CD4-positive, alpha-beta T cell treated with Interleukin-6 for 4 hours (primary cell): ENCODE data around the gene RASA2.
"Not testable (repeated sequence)": the region's sequence is repeated elsewhere in the genome, so short reads cannot be mapped to it uniquely, and the experiment has no call there.

ENCODE experiments used
- DNase-seq: peaks from one replicate; pipeline ENCODE4 v3.0.0-alpha.2; 2020; ENCODE audit warnings: mixed read lengths

RASA2 gene

DNA sequence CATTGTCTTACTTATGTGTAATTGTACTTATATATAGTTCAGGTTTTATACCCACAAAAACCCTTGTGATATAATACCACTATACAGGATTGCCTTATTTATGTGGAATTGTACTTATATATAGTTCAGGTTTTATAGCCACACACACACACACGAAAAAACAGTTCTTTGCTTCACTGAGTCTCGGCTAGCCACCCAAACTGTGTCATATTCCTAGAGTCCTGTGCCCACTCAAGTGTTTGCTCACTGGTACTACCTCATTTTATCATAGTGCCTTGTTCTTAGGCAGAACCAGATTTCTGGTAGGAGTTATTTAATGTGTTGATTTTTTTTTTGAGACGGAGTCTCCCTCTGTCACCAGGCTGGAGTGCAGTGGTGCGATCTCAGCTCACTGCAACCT lies 12.5 kb downstream of the RASA2 start:
- DNase-seq, result no peak

DNA sequence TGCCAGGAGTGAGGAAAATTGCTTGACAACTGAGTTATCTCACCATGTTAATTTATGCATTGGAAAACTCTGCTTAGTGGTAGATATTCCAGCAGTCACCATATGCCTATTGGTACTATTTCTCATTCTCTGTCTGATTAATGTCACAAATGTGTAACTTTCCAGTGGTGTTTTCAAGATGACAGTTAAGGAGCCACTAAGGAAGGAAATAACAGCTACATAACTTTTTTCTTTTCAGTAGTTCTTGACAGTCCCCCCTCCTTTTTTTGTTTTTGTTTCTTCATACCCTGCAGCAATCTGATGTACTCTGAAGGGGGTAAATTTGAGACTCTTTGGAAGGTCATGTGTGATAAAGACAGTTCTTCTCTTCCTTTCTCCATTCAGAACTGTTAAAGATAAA lies 13.1 kb downstream of the RASA2 start:
- no peak for DNase-seq

DNA sequence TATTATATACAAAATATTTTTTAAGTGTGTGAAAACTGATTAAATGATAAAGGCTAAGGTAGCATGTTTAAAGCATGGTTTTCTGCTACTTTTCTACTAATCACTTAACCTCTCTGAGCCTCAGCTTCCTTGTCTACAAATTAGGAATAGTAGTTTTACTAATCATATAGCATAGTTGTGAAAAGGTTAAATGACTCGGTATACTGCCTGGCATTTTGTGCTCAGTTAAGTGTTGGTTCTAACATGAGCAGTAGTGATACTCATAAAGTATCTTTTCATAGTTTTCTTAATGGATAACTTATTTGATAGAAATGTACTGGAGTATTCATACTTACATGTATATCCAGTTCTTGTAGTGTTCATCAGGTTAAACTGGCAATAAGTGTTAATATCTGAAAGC lies 13.6 kb downstream of the RASA2 start:
- no peak for DNase-seq

DNA sequence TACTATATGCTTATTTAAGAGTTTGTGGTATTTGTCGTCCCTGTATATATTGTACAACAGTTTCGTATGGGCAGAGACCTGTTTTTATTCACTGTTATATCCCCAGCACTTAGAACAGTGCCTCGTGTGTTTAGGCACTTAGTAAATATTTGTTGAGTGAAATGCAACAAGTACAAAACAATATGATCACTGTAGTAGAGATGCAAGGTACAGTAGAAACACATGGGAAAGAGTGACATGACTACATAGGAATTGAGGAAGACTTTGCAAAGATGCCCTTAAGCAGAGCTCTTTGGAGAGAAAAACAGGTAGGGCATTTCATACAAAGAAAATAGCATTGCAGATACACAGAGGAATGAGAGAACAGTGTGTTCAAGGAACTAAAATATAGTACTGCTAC lies 18.3 kb downstream of the RASA2 start:
- DNase-seq, result no peak

DNA sequence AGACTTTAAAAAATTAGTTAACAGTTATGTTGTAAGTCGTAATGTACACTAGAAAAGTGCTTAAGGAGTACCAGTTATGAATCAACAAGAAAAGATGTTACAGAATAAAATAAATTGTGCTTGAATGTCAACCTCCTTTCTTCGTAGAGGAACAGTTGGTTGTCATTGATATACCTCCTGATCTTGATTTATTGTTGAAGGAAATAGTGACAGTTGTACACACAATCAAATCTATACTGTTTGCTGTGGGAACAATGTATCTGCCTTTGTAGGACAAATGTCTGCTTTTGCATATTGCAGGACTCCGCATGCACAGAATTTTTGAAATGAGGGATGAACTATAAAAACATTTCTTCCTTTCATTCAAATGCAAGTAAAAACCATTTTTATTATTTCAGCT lies 19.2 kb downstream of the RASA2 start:
- DNase-seq, result no peak

DNA sequence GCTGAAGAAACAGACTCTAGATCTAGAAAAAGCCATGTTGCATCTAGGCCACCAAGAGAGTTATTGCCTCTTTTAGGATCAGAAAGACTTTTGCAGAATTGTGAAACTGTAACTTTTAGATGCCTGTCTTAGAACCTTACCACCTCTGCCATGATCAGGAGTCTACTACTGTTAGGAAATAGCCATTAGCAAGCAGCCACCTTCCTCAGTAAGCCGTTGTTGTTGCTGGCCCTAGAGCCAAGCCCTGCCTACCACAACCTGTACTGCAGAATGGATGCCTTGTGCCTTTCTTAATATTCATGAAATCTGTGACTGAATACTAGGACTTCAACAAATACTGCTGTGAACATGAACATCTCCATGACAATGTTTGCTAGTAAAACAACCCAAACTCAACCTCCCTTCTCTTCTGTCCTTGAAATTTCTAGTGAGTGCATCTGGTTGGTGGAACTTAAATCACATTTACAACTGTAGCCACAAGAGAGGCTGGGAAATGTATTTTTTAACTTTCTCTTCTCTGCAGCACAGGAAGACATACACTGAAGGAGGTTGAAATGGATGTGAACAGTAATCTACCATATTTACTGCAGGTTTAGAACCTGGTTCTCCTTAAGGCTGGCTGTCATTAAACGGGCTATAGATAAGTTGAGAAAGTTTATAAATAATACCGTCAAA lies 20.7 kb downstream of the RASA2 start:
- no peak for DNase-seq

DNA sequence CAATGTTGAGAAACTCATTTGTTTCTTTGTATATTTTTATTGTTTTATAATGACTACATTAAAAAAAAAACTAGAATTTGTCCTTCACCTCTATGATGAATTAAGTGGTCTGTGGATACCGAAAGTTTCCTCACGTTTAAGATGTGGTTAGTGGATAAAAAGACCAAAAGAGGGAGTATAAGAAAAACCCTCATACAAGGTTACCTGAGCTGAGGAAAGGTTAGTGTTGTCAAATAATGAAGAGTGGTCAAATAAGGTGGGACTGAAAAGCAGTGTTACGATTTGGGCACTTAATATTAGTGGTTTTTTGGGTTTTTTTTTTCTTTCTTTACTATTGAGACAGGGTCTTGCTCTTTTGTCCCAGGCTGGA lies 21.2 kb downstream of the RASA2 start:
- DNase-seq, result no peak

DNA sequence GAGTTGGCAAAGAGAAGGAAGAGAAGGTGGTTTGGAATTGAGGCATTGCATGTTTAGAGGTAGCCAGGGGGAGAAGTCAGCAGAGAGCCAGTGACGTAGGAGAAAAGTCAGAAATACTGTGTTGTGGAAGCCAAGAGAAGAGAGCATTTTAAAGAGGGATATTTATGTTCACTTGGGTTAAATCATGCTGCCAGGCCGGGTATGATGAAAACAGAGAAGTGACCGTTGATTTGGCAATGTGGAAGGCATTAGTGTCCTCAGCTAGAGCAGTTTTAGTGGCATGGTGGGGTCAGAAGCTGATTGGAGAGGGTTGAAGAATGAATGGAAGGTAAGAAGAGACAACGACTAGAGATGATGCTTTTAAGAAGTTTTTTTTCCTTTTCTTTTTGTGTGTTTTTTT lies 24.5 kb downstream of the RASA2 start:
- DNase-seq, result no peak

DNA sequence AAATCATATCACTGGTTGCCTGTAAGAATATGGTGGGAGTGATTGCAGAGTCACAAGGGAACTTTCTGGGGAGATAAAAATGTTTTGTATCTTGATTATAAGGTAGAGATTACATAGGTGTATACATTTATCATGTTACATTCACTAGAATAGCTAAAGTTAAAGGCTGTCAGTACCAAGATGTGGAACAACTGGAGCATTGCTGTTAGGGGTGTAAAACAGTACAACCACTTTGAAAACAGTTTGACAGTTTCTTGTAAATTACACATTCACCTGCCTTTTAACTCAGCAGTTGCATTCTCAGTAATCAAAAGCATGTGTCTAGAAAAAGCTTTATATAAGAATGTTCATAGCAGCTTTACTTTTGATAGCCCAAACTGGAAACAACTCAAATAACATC lies 27.6 kb downstream of the RASA2 start:
- no peak for DNase-seq

DNA sequence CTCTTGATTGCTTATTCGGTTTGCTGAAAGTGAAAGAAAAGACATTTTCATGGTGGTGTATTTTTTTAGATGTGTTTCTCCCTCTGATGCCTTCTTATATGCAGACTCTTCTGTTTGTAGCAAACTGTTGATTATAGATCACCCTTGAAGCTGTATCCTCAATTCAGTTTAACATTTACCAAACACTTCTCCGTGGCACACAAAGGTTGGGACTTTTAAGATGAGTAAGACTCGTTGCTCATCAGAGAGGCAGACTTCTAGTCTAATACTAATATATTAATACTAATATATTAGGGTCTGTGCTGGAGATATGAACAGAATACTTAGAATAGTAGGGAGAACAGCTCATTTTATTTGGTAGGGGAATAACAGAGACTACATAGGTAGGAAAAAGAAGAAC lies 32.8 kb downstream of the RASA2 start:
- DNase-seq, result no peak

DNA sequence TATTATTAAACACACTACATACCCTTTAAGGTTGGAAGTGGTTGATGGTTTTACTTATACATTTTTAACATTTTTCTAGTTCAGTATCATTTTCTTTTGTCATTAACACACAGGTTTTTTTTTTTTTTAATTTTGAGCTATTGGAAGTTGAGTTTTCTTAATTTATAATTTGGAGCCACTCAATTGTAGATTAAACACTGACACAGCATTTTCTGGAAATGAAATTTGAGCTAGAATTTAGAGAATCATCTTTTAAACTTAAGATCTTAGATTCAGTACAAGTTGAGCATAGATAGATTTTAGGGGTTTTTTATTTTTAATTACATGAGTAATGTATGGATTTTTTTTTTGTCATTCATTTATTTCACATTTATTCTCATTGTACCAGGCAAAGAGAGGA lies 35.0 kb downstream of the RASA2 start:
- no peak for DNase-seq

DNA sequence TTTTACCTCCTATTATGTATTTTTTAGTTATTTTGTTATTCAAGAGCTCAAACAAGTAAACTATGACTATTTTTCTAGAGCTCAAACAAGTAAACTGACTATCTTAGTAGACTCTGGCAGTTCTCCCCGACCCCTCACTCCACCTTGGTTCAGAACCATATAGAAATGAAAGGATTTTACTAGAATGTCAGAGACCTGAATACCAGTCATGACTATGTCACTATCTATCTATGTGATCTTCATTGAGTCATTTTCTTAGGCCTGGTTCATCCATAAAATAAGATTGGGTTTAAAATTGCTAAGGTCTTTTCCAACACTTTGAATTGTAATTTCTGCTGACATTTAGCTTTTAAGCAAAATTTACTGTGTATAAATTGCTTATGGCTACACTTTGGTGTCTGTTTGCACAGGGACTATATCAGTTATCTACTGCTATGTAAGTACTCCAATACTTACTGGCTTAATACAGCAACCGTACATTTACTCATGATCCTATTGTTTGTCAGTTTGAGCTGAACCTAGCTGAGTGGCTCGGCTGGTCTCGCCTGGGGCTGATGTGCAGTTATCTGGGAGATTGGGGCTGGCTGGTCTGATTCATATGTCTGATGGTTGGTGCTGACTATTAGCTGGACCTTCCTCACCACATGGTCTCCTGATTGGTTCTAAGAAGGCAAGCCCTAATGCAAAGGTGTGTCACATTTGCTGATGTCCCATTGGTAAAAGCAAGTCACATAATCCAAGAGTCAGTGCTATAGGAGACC lies 37.0 kb downstream of the RASA2 start:
- no peak for DNase-seq

DNA sequence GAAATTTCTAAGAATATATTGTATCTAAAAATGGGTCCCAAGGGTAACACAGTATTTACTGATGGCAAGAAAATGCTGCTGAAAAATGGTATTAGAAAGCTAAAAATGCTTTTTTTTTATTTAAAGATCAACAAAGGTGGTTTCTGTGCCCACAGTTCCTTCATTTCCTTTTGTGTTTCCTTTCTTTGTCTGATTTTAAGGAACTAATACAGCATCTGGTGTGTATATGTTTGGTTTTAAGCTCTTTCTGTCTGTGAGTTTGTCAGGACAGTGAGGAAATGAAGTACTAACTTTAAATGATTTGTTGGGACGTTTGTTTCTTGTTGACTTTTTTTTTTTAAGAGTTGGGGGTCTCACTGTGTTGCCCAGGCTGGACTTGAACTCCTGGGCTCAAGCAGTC lies 38.2 kb downstream of the RASA2 start:
- no peak for DNase-seq

DNA sequence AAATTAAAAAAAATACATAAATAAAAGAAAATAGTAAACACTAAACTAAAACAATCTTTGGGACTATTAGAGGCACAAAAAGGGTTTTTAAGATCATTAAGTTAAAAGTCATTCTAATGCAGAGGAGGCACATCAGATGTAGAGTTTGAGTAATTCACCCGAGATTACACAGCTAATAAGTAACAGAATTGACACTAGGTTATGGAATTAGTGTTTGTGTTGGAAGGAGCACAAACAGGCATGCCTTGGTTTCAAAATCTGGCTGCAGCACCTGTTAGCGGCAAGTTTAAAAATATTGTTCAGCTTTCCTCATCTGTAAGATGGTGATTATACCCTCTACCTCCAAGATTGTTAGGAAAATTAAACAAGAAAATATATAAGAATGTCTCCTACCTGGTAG lies 39.0 kb downstream of the RASA2 start:
- DNase-seq, result no peak

DNA sequence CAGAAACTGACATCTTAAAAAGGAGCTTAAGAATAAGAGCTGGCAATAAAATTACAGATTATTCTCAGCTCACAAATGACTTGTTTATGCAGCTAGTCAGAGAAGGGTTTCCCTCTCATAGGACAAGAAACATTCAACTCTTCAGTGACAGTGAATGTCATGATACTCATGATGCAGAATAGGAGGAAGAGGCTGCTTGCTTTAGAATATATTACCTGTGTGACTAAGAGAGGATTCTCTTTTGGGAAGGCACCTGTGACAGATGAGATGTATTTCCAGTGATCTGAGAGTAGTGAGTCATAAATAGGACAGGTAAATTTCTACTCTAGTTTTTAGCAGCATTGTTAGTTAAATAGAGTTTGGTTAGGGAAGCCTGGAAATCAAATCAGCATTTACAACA lies 39.9 kb downstream of the RASA2 start:
- DNase-seq, result no peak

DNA sequence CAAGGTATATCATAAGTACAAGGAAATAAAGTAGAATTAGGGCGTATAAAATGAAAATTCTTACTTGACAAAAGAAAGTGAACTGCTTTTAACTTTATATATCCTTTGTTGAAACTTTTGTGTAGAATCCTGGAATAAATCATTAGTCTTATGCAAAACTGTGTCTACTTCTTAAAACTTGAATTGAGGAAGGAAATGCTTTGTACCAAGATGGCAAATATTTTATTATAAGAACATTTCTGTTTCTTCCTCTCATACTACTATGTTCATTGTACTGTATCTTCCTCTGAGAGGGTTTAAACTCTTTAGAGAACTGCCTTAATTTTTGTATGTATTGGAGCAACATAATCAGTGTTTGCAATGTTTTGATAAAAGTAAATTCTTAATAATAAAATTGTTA lies 42.0 kb downstream of the RASA2 start:
- DNase-seq, result no peak

DNA sequence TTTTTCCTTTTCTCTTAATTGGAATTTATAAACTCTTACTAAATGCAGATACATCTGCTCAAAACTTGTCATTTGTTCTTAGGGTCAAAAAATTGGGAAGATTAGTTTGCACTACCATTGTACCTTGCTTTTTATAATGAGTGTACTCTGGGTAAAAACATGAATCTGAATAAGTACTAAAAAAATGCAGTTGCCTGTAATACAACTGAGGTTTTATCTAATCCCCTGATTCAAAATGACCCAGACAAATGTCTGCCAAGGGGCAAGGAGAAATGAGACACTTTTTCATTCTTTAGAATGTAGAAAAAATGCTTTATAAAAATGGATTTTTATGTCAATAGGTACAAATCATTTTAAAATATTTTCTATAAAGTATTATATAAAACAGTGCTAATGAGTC lies 42.4 kb downstream of the RASA2 start:
- DNase-seq, result no peak

DNA sequence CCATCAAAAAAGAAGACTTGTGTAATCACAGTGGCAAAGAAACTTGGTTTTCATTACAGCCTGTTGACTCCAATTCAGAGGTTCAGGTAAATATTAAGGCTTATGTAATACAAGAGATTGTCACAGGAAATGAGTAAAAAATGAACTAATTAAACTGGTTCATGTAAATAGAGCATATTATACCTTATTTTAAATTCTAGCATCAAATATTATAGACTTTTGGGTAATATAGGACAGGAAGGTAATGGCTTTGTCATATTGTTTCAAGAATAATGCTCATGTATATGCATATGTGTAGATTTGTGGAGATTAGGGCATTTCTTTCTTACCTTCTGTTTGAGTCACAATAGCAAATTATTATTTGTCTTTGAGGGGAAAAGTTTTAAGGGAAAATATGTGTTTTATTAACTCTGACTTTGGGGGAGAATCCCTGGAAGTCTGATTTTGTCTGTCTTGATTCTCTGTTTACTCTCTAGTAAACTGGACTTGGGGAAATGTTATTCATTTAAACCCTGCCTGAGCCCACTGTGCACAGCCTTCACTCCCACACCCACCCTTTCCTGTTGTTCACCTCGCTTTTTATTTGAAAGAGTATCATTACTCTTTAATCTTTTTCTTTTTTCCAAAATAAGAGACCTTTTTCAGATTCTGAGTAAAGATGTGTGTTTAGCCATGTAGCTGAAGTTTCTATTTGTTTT lies 43.0 kb downstream of the RASA2 start:
- peak; percentile 27 for DNase-seq

DNA sequence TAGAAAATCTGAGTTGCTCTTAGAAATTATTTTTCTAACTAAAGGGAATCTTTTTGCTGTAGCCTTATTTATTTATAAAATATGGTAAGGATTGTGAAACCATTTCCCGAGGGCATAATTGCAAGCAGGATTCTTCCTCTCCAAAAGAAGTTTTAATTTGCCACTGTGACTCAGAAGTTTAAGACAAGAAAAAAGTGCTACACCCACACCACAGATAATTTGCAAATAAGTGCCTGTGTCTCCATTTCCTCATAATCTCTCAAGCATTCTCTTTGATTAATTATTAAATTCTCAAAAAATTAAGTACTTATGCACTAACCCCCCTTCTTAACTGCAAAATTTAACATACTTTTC lies 43.6 kb downstream of the RASA2 start:
- no peak for DNase-seq

DNA sequence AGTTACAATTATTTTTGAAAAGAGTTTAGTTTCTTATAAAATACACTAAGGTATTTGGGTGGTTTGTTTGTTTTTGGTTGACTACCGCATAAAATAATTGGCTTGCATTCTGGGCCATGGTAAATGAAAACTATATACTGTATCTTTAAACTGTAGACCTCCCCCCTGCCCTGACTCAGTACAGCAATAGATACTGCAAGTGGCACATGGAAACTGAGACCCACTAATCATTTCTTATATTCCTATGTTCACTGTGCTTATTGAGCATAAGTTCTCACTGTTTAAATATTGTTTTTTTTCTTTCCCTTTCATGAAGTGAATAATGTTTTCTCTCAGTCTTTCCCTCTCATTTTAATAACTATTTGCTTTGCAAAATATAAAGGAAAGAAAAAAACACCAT lies 45.8 kb downstream of the RASA2 start:
- DNase-seq, result no peak

DNA sequence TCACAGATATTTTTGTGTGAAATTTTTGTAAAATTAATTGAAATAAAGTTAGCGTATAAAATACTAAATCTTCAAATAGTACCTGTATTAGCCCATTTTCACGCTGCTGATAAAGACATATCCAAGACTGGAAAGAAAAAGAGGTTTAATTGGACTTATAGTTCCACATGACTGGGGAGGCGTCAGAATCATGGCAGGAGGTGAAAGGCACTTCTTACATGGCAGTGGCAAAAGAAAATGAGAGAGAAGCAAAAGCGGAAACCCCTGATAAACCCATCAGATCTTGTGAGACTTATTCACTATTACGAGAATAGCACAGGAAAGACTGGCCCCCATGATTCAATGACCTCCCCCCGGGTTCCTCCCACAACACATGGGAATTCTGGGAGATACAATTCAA lies 49.2 kb downstream of the RASA2 start:
- DNase-seq, result not testable (repeated sequence)

DNA sequence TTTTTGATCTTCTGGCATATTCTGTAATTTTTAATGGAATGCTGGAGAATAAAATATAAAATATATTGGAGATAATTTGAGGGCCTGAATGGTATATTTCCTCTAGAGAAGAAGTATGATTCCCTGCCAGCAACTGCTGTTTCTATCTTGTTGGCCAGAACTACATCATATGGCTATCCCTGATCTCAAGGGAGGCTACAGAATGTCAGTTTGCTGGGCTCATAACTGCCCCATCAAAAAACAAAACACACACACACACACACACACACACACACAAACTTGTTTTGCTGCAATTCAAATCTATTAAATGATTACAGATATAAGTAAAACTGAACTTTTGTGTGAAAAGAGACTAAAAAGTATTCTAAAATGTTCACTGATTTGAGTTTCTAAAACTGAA lies 51.0 kb downstream of the RASA2 start:
- DNase-seq, result no peak

DNA sequence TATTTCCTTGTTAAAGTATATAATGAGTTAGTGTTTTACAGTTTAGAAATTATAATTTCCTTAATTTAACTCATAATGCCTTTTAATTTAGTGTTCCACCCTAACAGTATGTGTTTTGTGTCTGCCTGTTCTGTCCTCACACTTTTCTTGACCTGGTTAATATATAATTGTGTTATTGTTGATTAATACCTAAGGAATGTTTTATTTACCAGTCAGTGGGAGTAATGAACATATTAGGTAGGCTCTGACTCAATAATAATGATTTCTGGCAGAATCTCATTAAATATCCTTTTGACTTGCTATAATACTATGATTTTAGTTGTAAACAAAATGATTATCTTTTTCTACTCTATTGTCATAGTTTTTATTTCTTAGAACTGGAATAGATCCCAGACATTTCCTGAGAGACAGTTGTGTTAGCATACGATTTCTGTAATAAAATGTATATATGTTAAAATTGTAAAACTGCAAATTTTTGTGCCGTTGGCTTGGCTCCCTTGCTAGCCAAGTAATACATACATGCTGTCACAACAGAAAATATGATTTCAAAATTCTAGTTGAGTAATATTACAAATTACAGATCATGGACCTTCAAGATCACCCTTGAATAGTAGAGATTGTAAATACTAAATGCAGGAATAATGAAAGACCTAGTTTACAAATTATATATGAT lies 51.9 kb downstream of the RASA2 start:
- no peak for DNase-seq
